SU-DHL-6 (cell line): ENCODE measurements around the gene STKLD1.

Experiments used
- EZH2phosphoT487 ChIP-seq: fragments of 200-600 bp; sonication (generic), shearing (Covaris generic); conservative IDR thresholded peaks from 2 replicates; pipeline ENCODE4 v1.6.1; 2018; ENCODE audit warnings: mild to moderate bottlenecking, antibody characterized with exemption, low read length, moderate library complexity, mixed read lengths
- TF ChIP-seq, protein P1 (sequence below): fragments of 200-600 bp; sonication (generic); IDR thresholded peaks from one replicate; pipeline ENCODE4 v1.5.1; 2017; ENCODE audit warnings: antibody characterized with exemption, mild to moderate bottlenecking, low read length, moderate library complexity; ENCODE audit not compliant: insufficient read depth, poor library complexity, severe bottlenecking

GRCh38 chr9:133353548-133353947 is 22.6 kb upstream of the STKLD1 start:
- TF ChIP-seq, protein P1, sequence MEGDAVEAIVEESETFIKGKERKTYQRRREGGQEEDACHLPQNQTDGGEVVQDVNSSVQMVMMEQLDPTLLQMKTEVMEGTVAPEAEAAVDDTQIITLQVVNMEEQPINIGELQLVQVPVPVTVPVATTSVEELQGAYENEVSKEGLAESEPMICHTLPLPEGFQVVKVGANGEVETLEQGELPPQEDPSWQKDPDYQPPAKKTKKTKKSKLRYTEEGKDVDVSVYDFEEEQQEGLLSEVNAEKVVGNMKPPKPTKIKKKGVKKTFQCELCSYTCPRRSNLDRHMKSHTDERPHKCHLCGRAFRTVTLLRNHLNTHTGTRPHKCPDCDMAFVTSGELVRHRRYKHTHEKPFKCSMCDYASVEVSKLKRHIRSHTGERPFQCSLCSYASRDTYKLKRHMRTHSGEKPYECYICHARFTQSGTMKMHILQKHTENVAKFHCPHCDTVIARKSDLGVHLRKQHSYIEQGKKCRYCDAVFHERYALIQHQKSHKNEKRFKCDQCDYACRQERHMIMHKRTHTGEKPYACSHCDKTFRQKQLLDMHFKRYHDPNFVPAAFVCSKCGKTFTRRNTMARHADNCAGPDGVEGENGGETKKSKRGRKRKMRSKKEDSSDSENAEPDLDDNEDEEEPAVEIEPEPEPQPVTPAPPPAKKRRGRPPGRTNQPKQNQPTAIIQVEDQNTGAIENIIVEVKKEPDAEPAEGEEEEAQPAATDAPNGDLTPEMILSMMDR = no peak
- TF ChIP-seq EZH2phosphoT487 = no peak
